Endothelial cell of umbilical vein (primary cell): ENCODE measurements around the gene NCOA3. TPM values are rescaled to one million over a fixed set of nuclear protein-coding genes. Genes with fewer than 3 reads are reported as not detected.

Experiments used
- BruUV-seq: library from RNA; stranded (reverse); fragments of 400-500 nt; replicated peaks from 2 replicates; lab custom pipeline; 2021; lab: Mats Ljungman, UMichigan
- CTCF ChIA-PET: fragments of 300-600, 350-600 bp; sonication (Branson Sonifier 250); formaldehyde crosslinking; loops from one replicate; lab custom pipeline; 2021; ENCODE audit warnings: antibody characterized with exemption, inconsistent platforms; lab: Charles Lee
- POLR2A ChIA-PET: fragments of 300-600, 350-600 bp; sonication (Branson Sonifier 250); formaldehyde crosslinking; loops from one replicate; lab custom pipeline; 2021; ENCODE audit warnings: antibody characterized with exemption, inconsistent platforms; lab: Charles Lee
- DNase-seq: peaks from one replicate; pipeline ENCODE4 v3.0.0-alpha.2; 2011; ENCODE audit warnings: low read depth, low spot score
- FAIRE-seq: peaks from 2 replicates; lab custom pipeline; 2011; peaks lifted over from hg19 to GRCh38; lab: Jason Lieb, UNC
- H2AFZ ChIP-seq: 2 replicates; pipeline ENCODE4 v1.6.0; 2012; ENCODE audit warnings: low read depth, low read length, control low read depth, inconsistent platforms
- H3K27ac ChIP-seq: 2 replicates; pipeline ENCODE4 v1.5.1; 2011; ENCODE audit warnings: low read depth, mild to moderate bottlenecking, control low read depth, low read length, moderate library complexity; ENCODE audit not compliant: insufficient read depth
- H3K27me3 ChIP-seq, 2 experiments: 2 replicates each; pipeline versions ENCODE4 v1.6.0 to v1.6.1; 2011; ENCODE audit warnings: low read length in 2 of 2, mixed read lengths in 1 of 2; ENCODE audit not compliant: control insufficient read depth in 2 of 2, insufficient read depth in 2 of 2
- H3K36me3 ChIP-seq, 2 experiments: 2 replicates in 1 of 2; 3 replicates in 1 of 2; pipeline ENCODE4 v1.5.1; 2011; ENCODE audit warnings: low read length in 2 of 2, mild to moderate bottlenecking in 1 of 2, moderate library complexity in 1 of 2; ENCODE audit not compliant: control insufficient read depth in 2 of 2, insufficient read depth in 2 of 2; ENCODE audit errors: extremely low read depth in 1 of 2
- H3K4me1 ChIP-seq: 3 replicates; pipeline ENCODE4 v1.5.1; 2011; ENCODE audit warnings: mild to moderate bottlenecking, low read length; ENCODE audit not compliant: control insufficient read depth, insufficient read depth; ENCODE audit errors: extremely low read depth
- H3K4me2 ChIP-seq: 2 replicates; pipeline ENCODE4 v1.6.1; 2011; ENCODE audit warnings: low read length, control low read depth, mixed read lengths; ENCODE audit not compliant: insufficient read depth
- H3K4me3 ChIP-seq, 3 experiments: fragments of 200-600 bp in 1 of 3; sonication (generic), shearing (Covaris generic) in 1 of 3; replicated peaks in 1 of 3; 2 replicates each; pipeline ENCODE4 v1.5.1; 2011 to 2016; ENCODE audit warnings: control low read depth in 3 of 3, low read length in 3 of 3, mild to moderate bottlenecking in 2 of 3, inconsistent platforms in 1 of 3, low read depth in 1 of 3, moderate library complexity in 1 of 3; ENCODE audit not compliant: insufficient read depth in 1 of 3
- H3K79me2 ChIP-seq: 2 replicates; pipeline ENCODE4 v1.6.0; 2012; ENCODE audit warnings: low read length, inconsistent platforms; ENCODE audit not compliant: control insufficient read depth, insufficient read depth
- H3K9ac ChIP-seq: replicated peaks from 2 replicates; pipeline ENCODE3; 2011; ENCODE audit warnings: low read length, control low read depth; ENCODE audit not compliant: insufficient read depth; ENCODE audit errors: extremely low read depth
- H3K9me1 ChIP-seq: replicated peaks from 3 replicates; pipeline ENCODE4 v1.6.0; 2011; ENCODE audit warnings: mild to moderate bottlenecking, low read length; ENCODE audit not compliant: control insufficient read depth, insufficient read depth; ENCODE audit errors: extremely low read depth
- H3K9me3 ChIP-seq: replicated peaks from 2 replicates; pipeline ENCODE4 v1.5.1; 2012; ENCODE audit warnings: low read length, inconsistent platforms; ENCODE audit not compliant: control insufficient read depth, insufficient read depth
- H4K20me1 ChIP-seq: replicated peaks from 2 replicates; pipeline ENCODE3; 2011; ENCODE audit warnings: mild to moderate bottlenecking, low read length; ENCODE audit not compliant: control insufficient read depth, insufficient read depth; ENCODE audit errors: extremely low read depth
- CTCF ChIP-seq, 2 donors: IDR thresholded peaks; 1 replicate in 1 of 2; 2 replicates in 1 of 2; pipeline ENCODE4 v1.5.1; 2011; ENCODE audit warnings: low read length in 2 of 2, mild to moderate bottlenecking in 2 of 2, moderate library complexity in 2 of 2, control low read depth in 1 of 2, inconsistent platforms in 1 of 2, low read depth in 1 of 2; ENCODE audit not compliant: insufficient read depth in 1 of 2; ENCODE audit errors: extremely low read depth in 1 of 2
- EZH2 ChIP-seq: IDR thresholded peaks from 2 replicates; pipeline ENCODE4 v1.6.1; 2012; ENCODE audit warnings: borderline replicate concordance, low read depth, mild to moderate bottlenecking, moderate library complexity, low read length, inconsistent platforms; ENCODE audit not compliant: severe bottlenecking
- FOS ChIP-seq: IDR thresholded peaks from 2 replicates; pipeline ENCODE4 v1.6.1; 2011; ENCODE audit warnings: mild to moderate bottlenecking, low read length, moderate library complexity, borderline replicate concordance; ENCODE audit not compliant: insufficient read depth
- GATA2 ChIP-seq: IDR thresholded peaks from 2 replicates; pipeline ENCODE4 v1.7.0; 2011; ENCODE audit warnings: low read depth, mild to moderate bottlenecking, moderate library complexity, mixed read lengths, low read length; ENCODE audit not compliant: insufficient read length, insufficient read depth
- JUN ChIP-seq: IDR thresholded peaks from 2 replicates; pipeline ENCODE4 v1.6.1; 2011; ENCODE audit warnings: borderline replicate concordance, low read depth; ENCODE audit not compliant: insufficient read length, insufficient read depth
- MYC ChIP-seq: IDR thresholded peaks from one replicate; pipeline ENCODE4 v1.6.1; 2011; ENCODE audit warnings: mild to moderate bottlenecking, low read depth, low read length
- POLR2A ChIP-seq: IDR thresholded peaks from 2 replicates; pipeline ENCODE4 v1.6.1; 2012; ENCODE audit warnings: low read depth, mild to moderate bottlenecking, control low read depth, low read length
- POLR2AphosphoS5 ChIP-seq: IDR thresholded peaks from 2 replicates; pipeline ENCODE4 v1.6.1; 2012; ENCODE audit warnings: low read depth, mild to moderate bottlenecking, control low read depth, low read length, moderate library complexity; ENCODE audit not compliant: insufficient read depth
- dilution Hi-C: fragments of 300-500 bp; cut with MboI; formaldehyde crosslinking; loops from one replicate; pipeline ENCODE4 v1.15.0; 2019; ENCODE audit warnings: low sequenced_read_pairs; ENCODE audit not compliant: extremely low pct_ligation_motif_present
- intact Hi-C: fragments of 100-400 bp; cut with micrococcal nuclease; formaldehyde crosslinking; loops from one replicate; pipeline ENCODE4 v1.10.0; 2022
- polyA plus RNA-seq, 4 experiments: library from polyadenylated mRNA; depleted of rRNA in 3 of 4; stranded (reverse) in 3 of 4; unstranded in 1 of 4; fragments of >200 nt; gene quantifications; 2 replicates each; pipeline versions ENCODE4 v1.2.1 to v1.2.3, GENCODE V29; 2011 to 2012; ENCODE audit warnings: missing spikeins in 1 of 4
- total RNA-seq: library from RNA; stranded (reverse); gene quantifications from 2 replicates; pipeline ENCODE4 v1.2.3, GENCODE V29; 2021
- TF ChIP-seq, protein P1 (sequence below): IDR thresholded peaks from 2 replicates; pipeline ENCODE4 v1.6.1; 2011; ENCODE audit not compliant: insufficient read depth, insufficient read length

Gene NCOA3
- total and polyA plus RNA-seq, 2 donors (not counting 3 experiments of a cell fraction or from before 2014, with no cell fraction given), result 12.0 to 35.6 TPM

DNA sequence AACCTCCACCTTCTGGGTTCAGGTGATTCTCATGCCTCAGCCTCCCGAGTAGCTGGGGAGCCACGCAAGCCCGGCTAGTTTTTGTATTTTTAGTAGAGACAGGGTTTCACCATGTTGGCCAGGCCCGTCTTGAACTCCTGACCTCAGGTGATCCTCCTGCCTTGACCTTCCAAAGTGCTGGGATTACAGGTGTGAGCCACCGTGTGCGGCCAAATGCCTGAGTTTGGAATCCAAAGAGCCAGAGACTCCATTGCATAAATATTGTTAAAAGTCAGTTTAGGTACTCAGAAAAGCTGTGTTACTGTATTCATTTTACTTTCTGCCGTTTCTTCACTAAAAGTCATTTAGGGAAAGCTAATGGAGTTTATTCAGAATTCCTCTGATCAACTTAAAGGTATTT lies 146.3 kb downstream of the NCOA3 start:
- Histone ChIP-seq H3K27me3 (no peaks in the 10 kb centered on the region), H3K79me2 (no peaks in the 10 kb centered on the region), H3K9me1 (no peaks in the 10 kb centered on the region), H3K9me3 (no peaks in the 10 kb centered on the region), H2AFZ (no peak overlapping the region), H3K27ac (no peak overlapping the region), H3K36me3 (peaks cover 5 to 9% of the 10 kb centered on the region in 2 experiments), H3K4me3 (no peak overlapping the region), H3K4me2 (no peak overlapping the region), H3K4me1 (peaks cover 17% of the 10 kb centered on the region), H4K20me1 (no peaks in the 10 kb centered on the region), H3K9ac (no peak overlapping the region)
- POLR2A ChIA-PET, result no interaction called here
- no peak for FAIRE-seq
- no peak for DNase-seq
- intact Hi-C loops, result no loop called here
- dilution Hi-C loops, result no loop called here
- CTCF ChIA-PET, result interaction anchor here (2.8 kb wide), 1 partner anchor 972 kb away, joined by 11 read pairs; no protein-coding TSS in a partner anchor
- TF ChIP-seq FOS (no peak), POLR2AphosphoS5 (no peak), MYC (no peak), CTCF (IDR thresholded peaks at IDR 0.05; ENCODE audit: extremely low read depth in 1 of 2, insufficient read depth in 1 of 2, low read depth in 1 of 2, low read length in 2 of 2) (no peak)
- no TSS peak for BruUV-seq

- no peak for FAIRE-seq
- H3K79me2 ChIP-seq, result no peaks in the 10 kb centered on the region
- H3K36me3 ChIP-seq, result peaks cover 9 to 18% of the 10 kb centered on the region in 2 experiments
- no peak overlapping the region for H3K9ac ChIP-seq
- H3K4me2 ChIP-seq, result no peak overlapping the region
- TF ChIP-seq POLR2A (no peak), JUN (no peak), POLR2AphosphoS5 (no peak), MYC (no peak), FOS (no peak), GATA2 (no peak), EZH2 (no peak), CTCF (IDR thresholded peaks at IDR 0.05; ENCODE audit: extremely low read depth in 1 of 2, insufficient read depth in 1 of 2, low read depth in 1 of 2, low read length in 2 of 2) (no peak)
- TF ChIP-seq, protein P1, sequence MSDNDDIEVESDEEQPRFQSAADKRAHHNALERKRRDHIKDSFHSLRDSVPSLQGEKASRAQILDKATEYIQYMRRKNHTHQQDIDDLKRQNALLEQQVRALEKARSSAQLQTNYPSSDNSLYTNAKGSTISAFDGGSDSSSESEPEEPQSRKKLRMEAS, result no peak
- H3K9me3 ChIP-seq, result no peaks in the 10 kb centered on the region
- H3K27ac ChIP-seq, result no peak overlapping the region
- CTCF ChIA-PET, result interaction anchor here (0.7 to 2.8 kb wide), 8 partner anchors 8 to 972 kb away, joined by 3 to 11 read pairs (median 4); no protein-coding TSS in a partner anchor
- no peaks in the 10 kb centered on the region for H4K20me1 ChIP-seq
- DNase-seq, result no peak
- H3K4me1 ChIP-seq, result peaks cover 17% of the 10 kb centered on the region
- no TSS peak for BruUV-seq
- H3K4me3 ChIP-seq, result no peak overlapping the region
- no peaks in the 10 kb centered on the region for H3K27me3 ChIP-seq
- dilution Hi-C loops, result no loop called here
- no peaks in the 10 kb centered on the region for H3K9me1 ChIP-seq
- POLR2A ChIA-PET, result no interaction called here
- intact Hi-C loops, result no loop called here
- no peak overlapping the region for H2AFZ ChIP-seq
Measured at GRCh38 chr20:47648943-47649342, 147.3 kb downstream of the NCOA3 start.
